NCI-H1105 treated with DMSO at 0.1 percent for 48 hours (cell line): ENCODE data around the gene CEP250.
"Not testable (repeated sequence)": the region's sequence is repeated elsewhere in the genome, so short reads cannot be mapped to it uniquely, and the experiment has no call there.

Experiments
- DNase-seq: peaks from one replicate; lab custom pipeline; 2025; lab: John Stamatoyannopoulos, UW

The CEP250 gene

GRCh38 chr20:35454881-35455609 is at the start of gene CEP250:
Gene CEP250, plus strand, starts transcription at chr20:35455598. Its CDS starts 6,770 bp downstream, at chr20:35462368.
- peak; percentile 99 for DNase-seq

- DNase-seq, result no peak
Measured at GRCh38 chr20:35405775-35406174, 49.6 kb upstream of the CEP250 start.

- no peak for DNase-seq
Measured at GRCh38 chr20:35408270-35408669, 47.1 kb upstream of the CEP250 start.

GRCh38 chr20:35409542-35409941 is 45.9 kb upstream of the CEP250 start:
- no peak for DNase-seq

- no peak for DNase-seq
Measured at GRCh38 chr20:35410613-35411012, 44.8 kb upstream of the CEP250 start.

GRCh38 chr20:35421322-35421721 is 34.1 kb upstream of the CEP250 start:
- DNase-seq, result no peak

GRCh38 chr20:35431621-35432429 is 23.6 kb upstream of the CEP250 start:
- no peak for DNase-seq

- no peak for DNase-seq
Measured at GRCh38 chr20:35432430-35432735, 23.0 kb upstream of the CEP250 start.

GRCh38 chr20:35433337-35433736 is 22.1 kb upstream of the CEP250 start:
- no peak for DNase-seq

GRCh38 chr20:35434085-35435005 is 21.1 kb upstream of the CEP250 start:
- DNase-seq, result no peak

- no peak for DNase-seq
Measured at GRCh38 chr20:35436177-35436573, 19.2 kb upstream of the CEP250 start.

- DNase-seq, result no peak
Measured at GRCh38 chr20:35437599-35437998, 17.8 kb upstream of the CEP250 start.

- DNase-seq, result no peak
Measured at GRCh38 chr20:35443003-35443402, 12.4 kb upstream of the CEP250 start.

- no peak for DNase-seq
Measured at GRCh38 chr20:35444226-35444625, 11.2 kb upstream of the CEP250 start.

- no peak for DNase-seq
Measured at GRCh38 chr20:35446356-35447078, 8.9 kb upstream of the CEP250 start.

- DNase-seq, result peak; percentile 80
Measured at GRCh38 chr20:35447082-35447789, 8.2 kb upstream of the CEP250 start.

GRCh38 chr20:35448788-35449373 is 6.5 kb upstream of the CEP250 start:
- DNase-seq, result no peak

GRCh38 chr20:35449855-35450254 is 5.5 kb upstream of the CEP250 start:
- DNase-seq, result not testable (repeated sequence)

- peak; percentile 98 for DNase-seq
Measured at GRCh38 chr20:35451295-35451694, 4.1 kb upstream of the CEP250 start.

GRCh38 chr20:35453647-35454046 is 1.8 kb upstream of the CEP250 start:
- DNase-seq, result no peak

GRCh38 chr20:35456700-35457099 is 1.3 kb downstream of the CEP250 start:
- not testable (repeated sequence) for DNase-seq
